H1 (cell line): ENCODE measurements around the gene BNC2. TPM values are rescaled to one million over a fixed set of nuclear protein-coding genes. Genes with fewer than 3 reads are reported as not detected.

Experiments used
- CHD7 ChIP-seq: fragments of 300-600 bp; sonication (generic); IDR thresholded peaks from 2 replicates; pipeline ENCODE4 v1.7.1; 2012; ENCODE audit warnings: low read length, moderate library complexity, mild to moderate bottlenecking, inconsistent platforms; ENCODE audit not compliant: insufficient replicate concordance
- MAX ChIP-seq: IDR thresholded peaks from 2 replicates; pipeline ENCODE4 v1.6.1; 2012; ENCODE audit warnings: inconsistent platforms
- SIX5 ChIP-seq: IDR thresholded peaks from 2 replicates; pipeline ENCODE4 v1.6.1; 2011; ENCODE audit warnings: mild to moderate bottlenecking, low read depth, low read length
- polyA plus RNA-seq, 7 experiments: library from polyadenylated mRNA; depleted of rRNA in 3 of 7; stranded (reverse) in 5 of 7; unstranded in 2 of 7; fragments of >200 nt in 5 of 7; fragments of 200-250 nt in 2 of 7; gene quantifications; 1 replicate in 5 of 7; 2 replicates in 1 of 7; 4 replicates in 1 of 7; pipeline versions ENCODE4 v1.2.1 to v1.2.3, GENCODE V29; 2011 to 2013; ENCODE audit warnings: missing spikeins in 2 of 7, mixed read lengths in 2 of 7
- total RNA-seq: library from RNA; stranded (reverse); fragmentation: NEBNext Ultra II Directional; extraction: Animal tissue kit (Norgen Biotek cat#: 25700); gene quantifications from 2 replicates; pipeline ENCODE4 v1.2.1, GENCODE V29; 2021
- TF ChIP-seq, protein P1 (sequence below): IDR thresholded peaks from 2 replicates; pipeline ENCODE4 v1.6.1; 2012; ENCODE audit warnings: low read length, inconsistent platforms
- TF ChIP-seq, protein P2 (sequence below): IDR thresholded peaks from 2 replicates; pipeline ENCODE4 v1.6.1; 2011; ENCODE audit warnings: low read depth, mild to moderate bottlenecking, low read length; ENCODE audit not compliant: insufficient read depth

BNC2 gene
- total and polyA plus RNA-seq, 2 of the 8 experiments (the other 6 are each of a cell fraction or from before 2014, with no cell fraction given), result 16.0 to 26.8 TPM

DNA sequence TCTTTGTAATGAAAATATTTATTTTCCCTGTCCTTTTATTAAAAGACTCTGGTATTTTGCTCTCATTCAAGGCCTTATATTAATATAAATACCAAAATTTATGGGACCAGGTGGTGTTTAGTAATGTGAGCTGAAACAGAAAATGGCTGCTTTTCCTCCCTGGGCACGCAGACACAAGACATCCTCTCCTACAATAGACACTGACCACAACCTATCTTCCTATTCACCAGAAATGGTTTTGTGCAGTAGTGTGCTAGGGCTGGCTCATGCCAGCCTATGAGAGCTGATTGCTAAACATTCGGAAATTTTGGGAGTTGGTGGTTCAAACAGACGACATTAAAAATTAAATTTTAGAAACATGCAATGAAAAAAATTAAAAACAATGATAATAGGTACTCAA, 338.2 kb downstream of the BNC2 start (continued):
- no peak for TF ChIP-seq CHD7
- TF ChIP-seq SIX5, result no peak
- TF ChIP-seq, protein P1, sequence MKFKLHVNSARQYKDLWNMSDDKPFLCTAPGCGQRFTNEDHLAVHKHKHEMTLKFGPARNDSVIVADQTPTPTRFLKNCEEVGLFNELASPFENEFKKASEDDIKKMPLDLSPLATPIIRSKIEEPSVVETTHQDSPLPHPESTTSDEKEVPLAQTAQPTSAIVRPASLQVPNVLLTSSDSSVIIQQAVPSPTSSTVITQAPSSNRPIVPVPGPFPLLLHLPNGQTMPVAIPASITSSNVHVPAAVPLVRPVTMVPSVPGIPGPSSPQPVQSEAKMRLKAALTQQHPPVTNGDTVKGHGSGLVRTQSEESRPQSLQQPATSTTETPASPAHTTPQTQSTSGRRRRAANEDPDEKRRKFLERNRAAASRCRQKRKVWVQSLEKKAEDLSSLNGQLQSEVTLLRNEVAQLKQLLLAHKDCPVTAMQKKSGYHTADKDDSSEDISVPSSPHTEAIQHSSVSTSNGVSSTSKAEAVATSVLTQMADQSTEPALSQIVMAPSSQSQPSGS, result no peak
- TF ChIP-seq MAX, result no peak
- TF ChIP-seq, protein P2, sequence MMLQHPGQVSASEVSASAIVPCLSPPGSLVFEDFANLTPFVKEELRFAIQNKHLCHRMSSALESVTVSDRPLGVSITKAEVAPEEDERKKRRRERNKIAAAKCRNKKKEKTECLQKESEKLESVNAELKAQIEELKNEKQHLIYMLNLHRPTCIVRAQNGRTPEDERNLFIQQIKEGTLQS, result no peak
